ENCODE results near the gene GUCD1.

Gene GUCD1

DNA sequence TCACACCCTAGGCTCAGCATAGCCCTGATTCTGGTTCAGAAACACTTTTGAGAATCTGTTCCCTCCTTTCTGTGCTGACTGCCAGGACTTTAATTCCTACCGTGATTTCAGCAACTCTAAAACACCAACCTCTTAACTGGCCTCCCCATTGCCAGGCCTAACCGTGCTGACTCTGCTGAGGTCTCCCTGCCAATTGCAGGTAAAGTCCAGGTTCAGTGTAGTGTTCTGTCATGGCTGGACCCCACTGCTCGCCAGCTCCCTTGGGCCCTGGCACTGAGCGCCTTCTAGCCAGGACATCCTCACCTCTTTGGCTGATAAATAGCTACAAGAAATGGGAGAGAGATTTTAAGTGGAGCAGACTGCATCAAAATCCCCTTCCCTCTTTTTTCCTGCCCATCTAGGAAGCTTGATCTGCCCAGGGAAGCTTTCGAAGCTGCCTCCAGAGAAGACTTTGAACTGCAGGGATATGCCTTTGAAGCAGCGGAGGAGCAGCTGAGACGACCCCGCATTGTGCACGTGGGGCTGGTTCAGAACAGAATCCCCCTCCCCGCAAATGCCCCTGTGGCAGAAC lies 55.1 kb downstream of the GUCD1 start:
- Histone ChIP-seq H3K36me3 (ENCODE audit: control insufficient read depth, insufficient read depth, low read length) (no peaks in the 10 kb centered on the region), H3K9me3 (ENCODE audit: control insufficient read depth, insufficient read depth, low read length) (no peaks in the 10 kb centered on the region), H3K27me3 (ENCODE audit: control insufficient read depth, insufficient read depth, low read length) (peaks cover 29% of the 10 kb centered on the region), H3K4me1 (ENCODE audit: control insufficient read depth, insufficient read depth, low read length) (no peaks in the 10 kb centered on the region), H3K4me3 (ENCODE audit: low read depth, low read length) (no peak overlapping the region), H3K27ac (ENCODE audit: low read depth, low read length) (no peak overlapping the region), H3K9ac (ENCODE audit: low read depth, low read length) (no peak overlapping the region)

- no peaks in the 10 kb centered on the region for H3K36me3 ChIP-seq (ENCODE audit: control insufficient read depth, insufficient read depth, low read length)
- no peaks in the 10 kb centered on the region for H3K9me3 ChIP-seq (ENCODE audit: control insufficient read depth, insufficient read depth, low read length)
- no peaks in the 10 kb centered on the region for H3K4me1 ChIP-seq (ENCODE audit: control insufficient read depth, insufficient read depth, low read length)
- no peak overlapping the region for H3K4me3 ChIP-seq (ENCODE audit: low read depth, low read length)
- H3K27ac ChIP-seq (ENCODE audit: low read depth, low read length): no peak overlapping the region
- no peak overlapping the region for H3K9ac ChIP-seq (ENCODE audit: low read depth, low read length)
- H3K27me3 ChIP-seq (ENCODE audit: control insufficient read depth, insufficient read depth, low read length): peaks cover 39% of the 10 kb centered on the region
These were observed 56.1 kb downstream of the GUCD1 start for GRCh38 chr22:24498824-24499223.

DNA sequence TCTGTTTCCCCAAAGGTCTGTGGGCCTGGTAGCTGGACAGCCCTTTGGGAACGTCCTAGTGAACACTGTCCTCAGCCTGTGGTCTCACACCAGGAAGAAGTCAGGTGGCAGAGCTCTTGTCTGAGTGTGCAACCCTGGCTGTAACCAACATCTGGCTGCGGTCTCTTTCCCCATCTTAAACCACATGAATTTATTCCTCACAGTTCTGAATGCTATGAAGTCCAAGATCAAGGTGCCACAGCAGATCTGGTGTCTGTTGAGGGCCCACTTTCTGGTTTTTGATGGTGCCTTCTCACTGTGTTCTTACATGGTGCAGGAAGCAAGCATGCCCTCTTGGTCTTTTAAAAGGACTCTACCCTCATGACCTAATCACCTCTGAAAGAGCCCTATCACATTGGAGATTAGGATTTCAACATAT lies 57.1 kb downstream of the GUCD1 start:
- Histone ChIP-seq H3K4me1 (ENCODE audit: control insufficient read depth, insufficient read depth, low read length) (no peaks in the 10 kb centered on the region), H3K27ac (ENCODE audit: low read depth, low read length) (no peak overlapping the region), H3K36me3 (ENCODE audit: control insufficient read depth, insufficient read depth, low read length) (no peaks in the 10 kb centered on the region), H3K4me3 (ENCODE audit: low read depth, low read length) (no peak overlapping the region), H3K9ac (ENCODE audit: low read depth, low read length) (no peak overlapping the region), H3K27me3 (ENCODE audit: control insufficient read depth, insufficient read depth, low read length) (peaks cover 45% of the 10 kb centered on the region), H3K9me3 (ENCODE audit: control insufficient read depth, insufficient read depth, low read length) (no peaks in the 10 kb centered on the region)

DNA sequence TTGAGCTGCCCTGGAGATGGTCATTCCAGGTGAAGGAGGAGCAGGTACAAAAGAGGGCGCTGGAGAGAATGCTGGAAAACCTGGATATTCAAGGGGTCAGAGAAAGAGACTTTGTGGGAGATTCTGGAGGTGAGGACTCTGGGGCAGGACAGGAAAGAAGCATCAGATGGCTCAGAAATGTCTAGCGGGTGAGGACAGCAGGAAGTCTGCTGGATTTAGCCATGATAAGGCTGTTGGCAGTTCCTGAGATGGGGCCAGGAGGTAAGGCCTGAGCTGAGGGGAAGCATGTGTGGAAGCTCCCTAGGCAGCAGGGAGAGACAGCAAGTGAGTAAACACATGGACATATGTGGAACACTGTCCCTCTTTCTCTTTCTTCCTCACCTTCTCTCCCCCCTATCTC lies 58.3 kb downstream of the GUCD1 start:
- no peaks in the 10 kb centered on the region for H3K9me3 ChIP-seq (ENCODE audit: control insufficient read depth, insufficient read depth, low read length)
- H3K27me3 ChIP-seq (ENCODE audit: control insufficient read depth, insufficient read depth, low read length): peaks cover 51% of the 10 kb centered on the region
- H3K4me3 ChIP-seq (ENCODE audit: low read depth, low read length): no peak overlapping the region
- no peaks in the 10 kb centered on the region for H3K4me1 ChIP-seq (ENCODE audit: control insufficient read depth, insufficient read depth, low read length)
- H3K36me3 ChIP-seq (ENCODE audit: control insufficient read depth, insufficient read depth, low read length): no peaks in the 10 kb centered on the region
- no peak overlapping the region for H3K9ac ChIP-seq (ENCODE audit: low read depth, low read length)
- no peak overlapping the region for H3K27ac ChIP-seq (ENCODE audit: low read depth, low read length)

- H3K9me3 ChIP-seq (ENCODE audit: control insufficient read depth, insufficient read depth, low read length): no peaks in the 10 kb centered on the region
- H3K27ac ChIP-seq (ENCODE audit: low read depth, low read length): no peak overlapping the region
- no peak overlapping the region for H3K9ac ChIP-seq (ENCODE audit: low read depth, low read length)
- H3K4me3 ChIP-seq (ENCODE audit: low read depth, low read length): no peak overlapping the region
- H3K36me3 ChIP-seq (ENCODE audit: control insufficient read depth, insufficient read depth, low read length): no peaks in the 10 kb centered on the region
- H3K27me3 ChIP-seq (ENCODE audit: control insufficient read depth, insufficient read depth, low read length): peaks cover 51% of the 10 kb centered on the region
- H3K4me1 ChIP-seq (ENCODE audit: control insufficient read depth, insufficient read depth, low read length): no peaks in the 10 kb centered on the region
These were observed 58.7 kb downstream of the GUCD1 start for GRCh38 chr22:24496234-24496633.

DNA sequence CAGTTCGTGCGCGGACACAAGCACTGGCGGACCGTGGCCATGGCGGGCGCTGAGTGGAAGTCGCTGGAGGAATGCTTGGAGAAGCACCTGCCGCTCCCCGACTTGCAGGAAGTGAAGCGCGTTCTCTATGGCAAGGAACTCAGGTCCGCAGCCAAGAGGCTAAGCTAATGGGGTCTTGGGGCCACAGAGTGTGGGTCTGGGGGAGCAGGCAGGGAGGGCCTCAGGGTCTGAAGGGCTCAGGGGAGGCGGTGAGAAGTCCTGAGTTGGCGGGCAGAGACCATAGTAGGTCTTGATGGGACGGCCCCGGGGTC lies 59.6 kb downstream of the GUCD1 start:
- Histone ChIP-seq H3K9me3 (ENCODE audit: control insufficient read depth, insufficient read depth, low read length) (no peaks in the 10 kb centered on the region), H3K9ac (ENCODE audit: low read depth, low read length) (no peak overlapping the region), H3K27me3 (ENCODE audit: control insufficient read depth, insufficient read depth, low read length) (peaks cover 51% of the 10 kb centered on the region), H3K4me3 (ENCODE audit: low read depth, low read length) (no peak overlapping the region), H3K36me3 (ENCODE audit: control insufficient read depth, insufficient read depth, low read length) (no peaks in the 10 kb centered on the region), H3K4me1 (ENCODE audit: control insufficient read depth, insufficient read depth, low read length) (no peaks in the 10 kb centered on the region), H3K27ac (ENCODE audit: low read depth, low read length) (no peak overlapping the region)

DNA sequence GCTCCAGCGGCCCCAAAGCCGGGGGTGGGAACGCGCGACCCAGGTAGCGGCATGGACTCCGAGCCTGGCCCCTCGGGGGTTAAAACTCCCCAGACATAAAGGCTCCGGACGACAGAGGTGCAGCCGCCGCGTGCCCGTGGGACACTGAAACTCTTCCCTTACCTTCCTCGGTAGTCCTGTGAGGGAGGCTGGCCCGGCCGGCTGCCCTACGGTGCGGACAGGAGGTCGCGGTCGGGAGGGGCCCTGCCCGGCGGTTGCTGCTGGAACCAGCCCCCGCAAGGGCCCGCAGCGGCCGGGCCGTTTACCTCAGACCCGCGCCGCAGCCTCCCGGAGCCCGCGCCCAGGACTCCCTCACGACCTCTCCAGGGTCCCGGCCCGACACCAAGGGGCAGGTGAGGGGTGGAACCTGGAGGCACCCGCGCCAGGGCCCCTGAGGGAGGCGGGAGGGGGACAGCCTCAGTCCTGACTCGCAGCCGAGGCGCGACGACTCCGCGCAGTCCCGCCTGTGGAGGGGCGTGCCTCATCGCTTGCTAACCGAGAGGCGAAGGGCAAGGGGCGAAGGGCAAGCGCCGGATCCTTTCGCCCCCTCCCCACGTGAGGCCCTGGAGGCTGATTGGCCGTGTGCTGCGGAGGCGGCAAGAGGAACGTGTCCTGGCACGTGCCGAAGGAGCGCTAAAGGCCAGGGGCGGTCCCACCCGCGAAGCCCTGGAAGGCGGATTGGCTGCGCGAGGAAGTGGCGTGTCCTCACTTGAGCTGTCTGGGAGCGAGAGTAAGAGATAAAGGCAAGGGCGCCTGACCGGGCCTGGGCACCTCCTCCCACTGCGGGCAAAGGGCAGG lies 60.2 kb downstream of the GUCD1 start, which contains the start of gene UPB1:
Gene UPB1 (plus strand): TSS at position 805 of the 837 bp plus-strand sequence. CDS start 72 bp downstream, outside the sequence.
- H3K27me3 ChIP-seq (ENCODE audit: control insufficient read depth, insufficient read depth, low read length): peaks cover 51% of the 10 kb centered on the region
- H3K9me3 ChIP-seq (ENCODE audit: control insufficient read depth, insufficient read depth, low read length): no peaks in the 10 kb centered on the region
- H3K4me1 ChIP-seq (ENCODE audit: control insufficient read depth, insufficient read depth, low read length): no peaks in the 10 kb centered on the region
- peak within 1 kb of the TSS; percentile 55 for H3K4me3 ChIP-seq (ENCODE audit: low read depth, low read length)
- no peak within 1 kb of the TSS; the same call in 1 of the 2 replicates for H3K9ac ChIP-seq (ENCODE audit: low read depth, low read length)
- no peak within 1 kb of the TSS for H3K27ac ChIP-seq (ENCODE audit: low read depth, low read length)
- no peaks in the 10 kb centered on the region for H3K36me3 ChIP-seq (ENCODE audit: control insufficient read depth, insufficient read depth, low read length)

DNA sequence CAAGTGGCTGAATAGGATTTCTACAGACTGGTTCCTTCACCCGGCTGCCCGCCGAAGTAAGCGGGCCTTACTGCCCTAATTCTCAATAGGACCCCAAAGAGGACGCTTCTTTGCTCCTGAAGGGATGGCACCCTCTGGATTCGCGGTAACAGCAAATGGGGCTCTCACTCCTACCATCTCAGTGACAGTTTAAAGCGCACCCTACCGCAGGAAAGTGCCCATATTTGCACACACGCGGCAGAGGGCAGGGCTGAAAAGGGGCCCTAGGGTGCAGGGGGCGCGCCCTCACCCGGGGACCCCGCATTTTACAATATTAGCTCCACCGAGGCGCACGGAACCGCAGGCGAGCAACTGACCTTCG lies 60.8 kb downstream of the GUCD1 start:
- no peaks in the 10 kb centered on the region for H3K36me3 ChIP-seq (ENCODE audit: control insufficient read depth, insufficient read depth, low read length)
- H3K27me3 ChIP-seq (ENCODE audit: control insufficient read depth, insufficient read depth, low read length): peaks cover 51% of the 10 kb centered on the region
- no peak overlapping the region; the same call in 1 of the 2 replicates for H3K9ac ChIP-seq (ENCODE audit: low read depth, low read length)
- peak overlapping the region; percentile 55 for H3K4me3 ChIP-seq (ENCODE audit: low read depth, low read length)
- no peaks in the 10 kb centered on the region for H3K4me1 ChIP-seq (ENCODE audit: control insufficient read depth, insufficient read depth, low read length)
- no peaks in the 10 kb centered on the region for H3K9me3 ChIP-seq (ENCODE audit: control insufficient read depth, insufficient read depth, low read length)
- H3K27ac ChIP-seq (ENCODE audit: low read depth, low read length): no peak overlapping the region

DNA sequence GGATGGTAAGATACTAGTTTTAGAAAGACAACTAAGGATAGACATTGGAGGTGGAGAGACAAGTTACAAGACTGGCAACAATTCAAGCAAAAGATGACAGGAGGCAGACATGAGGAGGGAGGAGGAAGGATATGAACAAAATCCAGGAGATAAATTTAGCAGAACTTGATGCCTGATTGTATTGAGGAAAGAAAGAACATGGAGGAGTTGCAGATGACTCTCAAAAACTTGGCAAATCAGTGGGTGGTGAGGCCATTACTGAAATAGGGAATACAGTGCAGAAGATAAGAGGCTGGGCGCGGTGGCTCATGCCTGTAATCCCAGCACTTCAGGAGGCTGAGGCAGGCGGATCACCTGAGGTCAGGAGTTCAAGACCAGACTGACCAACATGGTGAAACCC lies 62.5 kb downstream of the GUCD1 start:
- Histone ChIP-seq H3K4me1 (ENCODE audit: control insufficient read depth, insufficient read depth, low read length) (no peaks in the 10 kb centered on the region), H3K9me3 (ENCODE audit: control insufficient read depth, insufficient read depth, low read length) (no peaks in the 10 kb centered on the region), H3K27ac (ENCODE audit: low read depth, low read length) (no peak overlapping the region), H3K4me3 (ENCODE audit: low read depth, low read length) (no peak overlapping the region), H3K9ac (ENCODE audit: low read depth, low read length) (no peak overlapping the region), H3K36me3 (ENCODE audit: control insufficient read depth, insufficient read depth, low read length) (no peaks in the 10 kb centered on the region), H3K27me3 (ENCODE audit: control insufficient read depth, insufficient read depth, low read length) (peaks cover 48% of the 10 kb centered on the region)
